ENCODE results near the gene TCL1A.

TCL1A gene

GRCh38 chr14:95707327-95707726, 6.6 kb downstream of the TCL1A start:
- no peak for DNase-seq (ENCODE audit: extremely low read depth in 1 of 2, low read depth in 1 of 2)

- no peak for DNase-seq (ENCODE audit: extremely low read depth in 1 of 2, low read depth in 1 of 2)
Observed at GRCh38 chr14:95705518-95705917, 8.4 kb downstream of the TCL1A start.

GRCh38 chr14:95703805-95704204, 10.1 kb downstream of the TCL1A start:
- DNase-seq (ENCODE audit: extremely low read depth in 1 of 2, low read depth in 1 of 2), result no peak

- DNase-seq (ENCODE audit: extremely low read depth in 1 of 2, low read depth in 1 of 2), result no peak
Observed at GRCh38 chr14:95703341-95703740, 10.6 kb downstream of the TCL1A start.

GRCh38 chr14:95701846-95702221, 12.1 kb downstream of the TCL1A start:
- DNase-seq (ENCODE audit: extremely low read depth in 1 of 2, low read depth in 1 of 2), result no peak

- DNase-seq (ENCODE audit: extremely low read depth in 1 of 2, low read depth in 1 of 2), result no peak
Observed at GRCh38 chr14:95700221-95700976, 13.5 kb downstream of the TCL1A start.

GRCh38 chr14:95699412-95699811, 14.5 kb downstream of the TCL1A start:
- no peak for DNase-seq (ENCODE audit: extremely low read depth in 1 of 2, low read depth in 1 of 2)

- DNase-seq (ENCODE audit: extremely low read depth in 1 of 2, low read depth in 1 of 2), result no peak
Observed at GRCh38 chr14:95698287-95698686, 15.6 kb downstream of the TCL1A start.

GRCh38 chr14:95697764-95698163, 16.2 kb downstream of the TCL1A start:
- no peak for DNase-seq (ENCODE audit: extremely low read depth in 1 of 2, low read depth in 1 of 2)

GRCh38 chr14:95696741-95697140, 17.2 kb downstream of the TCL1A start:
- DNase-seq (ENCODE audit: extremely low read depth in 1 of 2, low read depth in 1 of 2), result no peak

GRCh38 chr14:95695913-95696312, 18.0 kb downstream of the TCL1A start:
- DNase-seq (ENCODE audit: extremely low read depth in 1 of 2, low read depth in 1 of 2), result no peak

GRCh38 chr14:95695051-95695450, 18.9 kb downstream of the TCL1A start:
- DNase-seq (ENCODE audit: extremely low read depth in 1 of 2, low read depth in 1 of 2), result no peak

- no peak for DNase-seq (ENCODE audit: extremely low read depth in 1 of 2, low read depth in 1 of 2)
Observed at GRCh38 chr14:95692109-95692508, 21.8 kb downstream of the TCL1A start.

- no peak for DNase-seq (ENCODE audit: extremely low read depth in 1 of 2, low read depth in 1 of 2)
Observed at GRCh38 chr14:95691591-95691990, 22.3 kb downstream of the TCL1A start.

- no peak for DNase-seq (ENCODE audit: extremely low read depth in 1 of 2, low read depth in 1 of 2)
Observed at GRCh38 chr14:95690815-95691214, 23.1 kb downstream of the TCL1A start.

- DNase-seq (ENCODE audit: extremely low read depth in 1 of 2, low read depth in 1 of 2), result no peak
Observed at GRCh38 chr14:95689441-95689840, 24.5 kb downstream of the TCL1A start.

- no peak for DNase-seq (ENCODE audit: extremely low read depth in 1 of 2, low read depth in 1 of 2)
Observed at GRCh38 chr14:95686935-95687334, 27.0 kb downstream of the TCL1A start.

GRCh38 chr14:95685978-95686922, 27.7 kb downstream of the TCL1A start, which contains the start of gene TCL1B:
TSS of gene TCL1B (plus strand) at chr14:95686426. CDS start at chr14:95686468, 42 bp downstream.
- DNase-seq (ENCODE audit: extremely low read depth in 1 of 2, low read depth in 1 of 2), result no peak

- no peak for DNase-seq (ENCODE audit: extremely low read depth in 1 of 2, low read depth in 1 of 2)
Observed at GRCh38 chr14:95683793-95684192, 30.1 kb downstream of the TCL1A start.

GRCh38 chr14:95681153-95681552, 32.8 kb downstream of the TCL1A start:
- DNase-seq (ENCODE audit: extremely low read depth in 1 of 2, low read depth in 1 of 2), result no peak

- no peak for DNase-seq (ENCODE audit: extremely low read depth in 1 of 2, low read depth in 1 of 2)
Observed at GRCh38 chr14:95679998-95680735, 33.8 kb downstream of the TCL1A start.

Data from stimulated activated CD8-positive, alpha-beta memory T cell treated with anti-CD3 and anti-CD28 coated beads, Interleukin-7, amount 100 ng/mL, for 48 hours (primary cell).